GM21576 (cell line): Measurements from ENCODE around the gene KCTD20.

Source experiments
- ATAC-seq: cut with Tn5 transposase; IDR thresholded peaks from one replicate; pipeline ENCODE4 v1.9.1; 2021; ENCODE audit warnings: mild to moderate bottlenecking, moderate library complexity; ENCODE audit not compliant: unreplicated experiment

The KCTD20 gene

DNA sequence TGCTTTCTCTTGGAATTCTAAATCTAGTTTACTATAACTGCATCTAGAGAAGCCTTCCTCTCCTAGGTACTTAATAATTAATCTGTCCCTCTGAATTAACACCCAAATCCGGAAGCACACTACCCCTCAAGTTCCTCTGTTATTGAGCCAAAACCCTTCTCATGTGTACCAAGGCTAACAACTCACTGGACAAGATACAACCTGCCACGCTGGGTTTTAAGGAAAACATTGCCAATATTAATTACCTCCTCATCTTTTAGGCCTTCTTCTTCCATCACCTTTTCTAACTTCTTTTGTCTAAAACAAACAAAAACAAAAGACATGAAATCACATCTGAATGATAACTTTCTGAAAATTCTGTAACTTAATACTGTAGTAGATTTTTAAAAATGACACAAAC lies 82.5 kb downstream of the KCTD20 start:
- ATAC-seq: no peak

- ATAC-seq: no peak
These were observed 83.3 kb downstream of the KCTD20 start for GRCh38 chr6:36526066-36526465.

DNA sequence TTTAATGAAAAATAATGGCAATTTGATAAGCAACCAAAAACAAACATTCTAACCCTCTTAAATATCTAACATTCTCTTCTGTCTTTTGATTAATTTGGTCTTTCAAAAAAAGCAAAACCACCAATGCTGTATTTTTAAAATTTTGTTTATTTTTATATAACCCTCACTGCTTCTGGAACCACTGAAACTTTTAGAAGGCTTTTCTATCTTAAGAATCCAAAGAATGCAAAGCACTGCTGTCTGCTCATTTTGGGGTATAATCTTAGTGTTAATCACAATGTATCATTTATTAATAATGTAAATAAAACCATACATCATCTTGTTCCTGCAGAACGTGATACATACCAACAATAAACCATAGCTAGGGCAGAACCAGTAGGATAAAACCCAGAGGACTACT lies 90.5 kb downstream of the KCTD20 start:
- ATAC-seq: no peak

- no peak for ATAC-seq
These were observed 94.2 kb downstream of the KCTD20 start for GRCh38 chr6:36536873-36537547.

GRCh38 chr6:36539814-36540568 lies 97.2 kb downstream of the KCTD20 start:
- ATAC-seq: no peak
